ENCODE data around the gene TNRC6C.

DNA sequence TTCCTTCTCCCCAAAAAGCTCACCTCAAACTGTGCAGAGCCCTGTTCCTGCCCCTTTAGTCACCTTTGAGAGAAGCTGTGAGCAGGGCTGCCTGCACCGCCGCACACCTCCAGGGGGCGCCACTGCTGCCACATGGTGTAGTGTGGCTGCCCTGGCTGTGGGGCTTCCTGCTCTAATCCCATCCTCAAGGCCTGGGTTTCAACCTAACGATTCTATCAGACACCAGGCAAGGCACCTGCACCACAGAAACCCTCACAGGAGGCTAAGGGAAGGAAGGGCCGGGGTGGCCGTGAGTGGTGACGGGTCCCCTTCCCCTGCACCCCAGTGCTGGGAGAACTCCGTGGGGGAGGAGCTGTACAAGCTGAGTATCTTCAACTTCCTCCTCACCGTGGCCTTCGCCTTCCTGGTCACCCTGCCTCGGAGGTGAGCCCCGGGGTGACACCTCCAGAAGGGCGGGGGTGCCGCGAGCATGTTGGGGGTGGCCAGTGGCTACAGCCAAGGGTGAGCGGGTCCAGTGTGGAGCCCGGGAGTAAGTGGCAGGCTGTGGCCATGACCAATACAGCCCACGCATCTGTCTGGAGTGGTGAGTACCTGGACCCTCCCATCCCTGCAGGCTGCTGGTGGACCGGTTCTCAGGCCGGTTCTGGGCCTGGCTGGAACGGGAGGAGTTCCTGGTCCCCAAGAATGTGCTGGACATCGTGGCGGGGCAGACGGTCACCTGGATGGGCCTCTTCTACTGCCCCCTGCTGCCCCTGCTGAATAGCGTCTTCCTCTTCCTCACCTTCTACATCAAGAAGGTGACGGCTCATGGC, 179.1 kb downstream of the TNRC6C start:
- no peak for TF ChIP-seq EP300 (IDR thresholded peaks at IDR 0.05)
- TF ChIP-seq, protein P1, sequence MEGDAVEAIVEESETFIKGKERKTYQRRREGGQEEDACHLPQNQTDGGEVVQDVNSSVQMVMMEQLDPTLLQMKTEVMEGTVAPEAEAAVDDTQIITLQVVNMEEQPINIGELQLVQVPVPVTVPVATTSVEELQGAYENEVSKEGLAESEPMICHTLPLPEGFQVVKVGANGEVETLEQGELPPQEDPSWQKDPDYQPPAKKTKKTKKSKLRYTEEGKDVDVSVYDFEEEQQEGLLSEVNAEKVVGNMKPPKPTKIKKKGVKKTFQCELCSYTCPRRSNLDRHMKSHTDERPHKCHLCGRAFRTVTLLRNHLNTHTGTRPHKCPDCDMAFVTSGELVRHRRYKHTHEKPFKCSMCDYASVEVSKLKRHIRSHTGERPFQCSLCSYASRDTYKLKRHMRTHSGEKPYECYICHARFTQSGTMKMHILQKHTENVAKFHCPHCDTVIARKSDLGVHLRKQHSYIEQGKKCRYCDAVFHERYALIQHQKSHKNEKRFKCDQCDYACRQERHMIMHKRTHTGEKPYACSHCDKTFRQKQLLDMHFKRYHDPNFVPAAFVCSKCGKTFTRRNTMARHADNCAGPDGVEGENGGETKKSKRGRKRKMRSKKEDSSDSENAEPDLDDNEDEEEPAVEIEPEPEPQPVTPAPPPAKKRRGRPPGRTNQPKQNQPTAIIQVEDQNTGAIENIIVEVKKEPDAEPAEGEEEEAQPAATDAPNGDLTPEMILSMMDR (IDR thresholded peaks at IDR 0.05): no peak
